GM23338 (cell line): ENCODE results near the gene SRCIN1. TPM values are rescaled to one million over a fixed set of nuclear protein-coding genes. Genes with fewer than 3 reads are reported as not detected.
"Not testable (repeated sequence)": the region's sequence is repeated elsewhere in the genome, so short reads cannot be mapped to it uniquely, and the experiment has no call there.

Source experiments
- ATAC-seq: fragments of 200-7000 bp; cut with Tn5 transposase; 3 replicates; pipeline ENCODE4 v1.9.1; 2020
- DNase-seq: peaks from one replicate; pipeline ENCODE4 v3.0.0-alpha.2; 2015; ENCODE audit warnings: low spot score
- H2AFZ ChIP-seq: fragments of 200-600 bp; sonication (generic); 2 replicates; pipeline ENCODE4 v1.8.0; 2016; ENCODE audit warnings: antibody characterized with exemption, mild to moderate bottlenecking, moderate library complexity
- H3F3A ChIP-seq: fragments of 200-600 bp; sonication (generic); replicated peaks from 2 replicates; pipeline ENCODE4 v1.8.0; 2017; ENCODE audit warnings: antibody characterized with exemption, mixed run types, low read depth
- H3K27ac ChIP-seq: fragments of 200-600 bp; sonication (generic); 2 replicates; pipeline ENCODE4 v1.6.1; 2016; ENCODE audit warnings: low read depth
- H3K27me3 ChIP-seq: fragments of 200-600 bp; sonication (generic); 2 replicates; pipeline ENCODE4 v1.8.0; 2016; ENCODE audit warnings: mild to moderate bottlenecking, mixed run types, moderate library complexity; ENCODE audit not compliant: insufficient read depth
- H3K36me3 ChIP-seq: fragments of 200-600 bp; sonication (generic); 2 replicates; pipeline ENCODE4 v1.8.0; 2016; ENCODE audit warnings: mild to moderate bottlenecking; ENCODE audit not compliant: insufficient read depth
- H3K4me1 ChIP-seq: fragments of 200-600 bp; sonication (generic); 2 replicates; pipeline ENCODE4 v1.8.0; 2016; ENCODE audit warnings: mild to moderate bottlenecking, moderate library complexity; ENCODE audit not compliant: insufficient read depth
- H3K4me2 ChIP-seq: fragments of 200-600 bp; sonication (generic); 2 replicates; pipeline ENCODE4 v1.7.1; 2017; ENCODE audit warnings: mixed run types
- H3K4me3 ChIP-seq: fragments of 200-600 bp; sonication (generic); 2 replicates; pipeline ENCODE4 v1.6.1; 2016; ENCODE audit warnings: mixed run types
- H3K79me2 ChIP-seq: fragments of 200-600 bp; sonication (generic); replicated peaks from 2 replicates; pipeline ENCODE4 v1.8.0; 2017; ENCODE audit warnings: mild to moderate bottlenecking; ENCODE audit not compliant: insufficient read depth
- H3K9me2 ChIP-seq: fragments of 200-600 bp; sonication (generic); 2 replicates; pipeline ENCODE4 v1.8.0; 2017; ENCODE audit not compliant: insufficient read depth
- H4K20me1 ChIP-seq: fragments of 200-600 bp; sonication (generic); replicated peaks from 2 replicates; pipeline ENCODE4 v1.8.0; 2017; ENCODE audit warnings: mild to moderate bottlenecking; ENCODE audit not compliant: insufficient read depth
- H3K27ac Mint-ChIP-seq: 2 replicates; pipeline ENCODE4 v1.8.0; 2020; ENCODE audit warnings: inconsistent platforms, mild to moderate bottlenecking, moderate library complexity, mixed read lengths
- H3K27me3 Mint-ChIP-seq: 3 replicates; pipeline ENCODE4 v1.8.0; 2022; ENCODE audit warnings: low read depth, mild to moderate bottlenecking, moderate library complexity, mixed read lengths, inconsistent platforms; ENCODE audit not compliant: insufficient read depth, poor library complexity
- H3K36me3 Mint-ChIP-seq: 3 replicates; pipeline ENCODE4 v1.8.0; 2021; ENCODE audit warnings: low read depth, mild to moderate bottlenecking, inconsistent platforms, moderate library complexity, mixed read lengths
- H3K4me1 Mint-ChIP-seq: 3 replicates; pipeline ENCODE4 v1.8.0; 2020; ENCODE audit warnings: mild to moderate bottlenecking, inconsistent platforms, mixed read lengths
- H3K4me3 Mint-ChIP-seq: 3 replicates; pipeline ENCODE4 v1.8.0; 2021; ENCODE audit warnings: moderate library complexity, mild to moderate bottlenecking, inconsistent platforms, mixed read lengths
- H3K9me3 Mint-ChIP-seq: 3 replicates; pipeline ENCODE4 v1.8.0; 2020; ENCODE audit warnings: moderate library complexity, mild to moderate bottlenecking, inconsistent platforms, mixed read lengths
- STAT1 ChIP-seq: IDR thresholded peaks from one replicate; pipeline ENCODE4 v1.6.1; 2016; ENCODE audit warnings: antibody characterized with exemption; ENCODE audit not compliant: unreplicated experiment
- polyA plus RNA-seq: library from polyadenylated mRNA; unstranded; fragments of >200 nt; fragmentation: Nextera tagmentation; extraction: Ambion mirVana; gene quantifications from 2 replicates; pipeline ENCODE4 v1.2.1, GENCODE V29; 2016
- total RNA-seq: library from RNA; depleted of rRNA; stranded (reverse); fragments of >200 nt; shearing (Covaris generic); gene quantifications from 2 replicates; pipeline ENCODE4 v1.2.3, GENCODE V29; 2014
- TF ChIP-seq, protein P1 (sequence below), 2 experiments: fragments of 200-600 bp in 1 of 2; sonication (generic) in 1 of 2; conservative IDR thresholded peaks; 2 replicates each; pipeline versions ENCODE4 v1.5.1 to v1.6.1; 2016 to 2017; ENCODE audit warnings: antibody characterized with exemption in 2 of 2, low read depth in 2 of 2, mild to moderate bottlenecking in 2 of 2, moderate library complexity in 1 of 2

The SRCIN1 gene
- total and polyA plus RNA-seq, 2 experiments from 2014 or later = 0.87 to 2.2 TPM

DNA sequence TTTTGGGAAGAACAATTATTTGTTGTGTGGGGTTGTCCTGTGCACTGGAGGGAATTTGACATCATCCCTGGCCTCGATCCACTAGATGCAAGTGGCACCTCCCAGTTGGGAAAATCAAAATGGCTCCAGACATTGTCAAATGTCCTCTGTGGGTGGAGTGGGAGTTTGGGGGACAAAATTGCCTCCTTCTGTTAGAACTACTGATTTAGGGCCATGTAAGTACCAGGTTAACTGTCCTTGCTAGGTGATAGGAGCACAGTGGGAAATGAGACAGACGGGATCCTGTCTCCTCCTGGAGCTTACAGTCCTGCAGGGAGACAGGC is 120.6 kb downstream of the SRCIN1 start:
- Histone ChIP-seq H3K79me2 (0 out of 2 replicates have a peak, but pooled peaks cover 6% of the 10 kb centered on the region), H4K20me1 (peaks cover 3% of the 10 kb centered on the region), H3F3A (0 out of 2 replicates have a peak, but pooled peaks cover 3% of the 10 kb centered on the region), H3K4me2 (no peak overlapping the region), H3K36me3 (0 out of 2 replicates have a peak, but pooled peaks cover 7% of the 10 kb centered on the region), H3K9me2 (no peaks in the 10 kb centered on the region), H3K27me3 (no peaks in the 10 kb centered on the region), H3K27ac (no peak overlapping the region), H2AFZ (no peak overlapping the region), H3K4me3 (no peak overlapping the region), H3K4me1 (no peaks in the 10 kb centered on the region)
- Mint-ChIP-seq H3K4me1 (peaks cover 23% of the 10 kb centered on the region), H3K27me3 (peaks cover 11% of the 10 kb centered on the region), H3K36me3 (peaks cover 74% of the 10 kb centered on the region), H3K9me3 (no peaks in the 10 kb centered on the region), H3K4me3 (no peak overlapping the region), H3K27ac (peak overlapping the region; percentile 61; the same call in 1 of the 2 replicates)
- ATAC-seq (no peak), DNase-seq (no peak)
- no peak for TF ChIP-seq STAT1
- TF ChIP-seq, protein P1, sequence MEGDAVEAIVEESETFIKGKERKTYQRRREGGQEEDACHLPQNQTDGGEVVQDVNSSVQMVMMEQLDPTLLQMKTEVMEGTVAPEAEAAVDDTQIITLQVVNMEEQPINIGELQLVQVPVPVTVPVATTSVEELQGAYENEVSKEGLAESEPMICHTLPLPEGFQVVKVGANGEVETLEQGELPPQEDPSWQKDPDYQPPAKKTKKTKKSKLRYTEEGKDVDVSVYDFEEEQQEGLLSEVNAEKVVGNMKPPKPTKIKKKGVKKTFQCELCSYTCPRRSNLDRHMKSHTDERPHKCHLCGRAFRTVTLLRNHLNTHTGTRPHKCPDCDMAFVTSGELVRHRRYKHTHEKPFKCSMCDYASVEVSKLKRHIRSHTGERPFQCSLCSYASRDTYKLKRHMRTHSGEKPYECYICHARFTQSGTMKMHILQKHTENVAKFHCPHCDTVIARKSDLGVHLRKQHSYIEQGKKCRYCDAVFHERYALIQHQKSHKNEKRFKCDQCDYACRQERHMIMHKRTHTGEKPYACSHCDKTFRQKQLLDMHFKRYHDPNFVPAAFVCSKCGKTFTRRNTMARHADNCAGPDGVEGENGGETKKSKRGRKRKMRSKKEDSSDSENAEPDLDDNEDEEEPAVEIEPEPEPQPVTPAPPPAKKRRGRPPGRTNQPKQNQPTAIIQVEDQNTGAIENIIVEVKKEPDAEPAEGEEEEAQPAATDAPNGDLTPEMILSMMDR (conservative IDR thresholded peaks at IDR 0.05; ENCODE audit: low read depth in 2 of 2) = peak in 1 of 2 experiments; percentile 6; a peak in 1 of 4 replicates

DNA sequence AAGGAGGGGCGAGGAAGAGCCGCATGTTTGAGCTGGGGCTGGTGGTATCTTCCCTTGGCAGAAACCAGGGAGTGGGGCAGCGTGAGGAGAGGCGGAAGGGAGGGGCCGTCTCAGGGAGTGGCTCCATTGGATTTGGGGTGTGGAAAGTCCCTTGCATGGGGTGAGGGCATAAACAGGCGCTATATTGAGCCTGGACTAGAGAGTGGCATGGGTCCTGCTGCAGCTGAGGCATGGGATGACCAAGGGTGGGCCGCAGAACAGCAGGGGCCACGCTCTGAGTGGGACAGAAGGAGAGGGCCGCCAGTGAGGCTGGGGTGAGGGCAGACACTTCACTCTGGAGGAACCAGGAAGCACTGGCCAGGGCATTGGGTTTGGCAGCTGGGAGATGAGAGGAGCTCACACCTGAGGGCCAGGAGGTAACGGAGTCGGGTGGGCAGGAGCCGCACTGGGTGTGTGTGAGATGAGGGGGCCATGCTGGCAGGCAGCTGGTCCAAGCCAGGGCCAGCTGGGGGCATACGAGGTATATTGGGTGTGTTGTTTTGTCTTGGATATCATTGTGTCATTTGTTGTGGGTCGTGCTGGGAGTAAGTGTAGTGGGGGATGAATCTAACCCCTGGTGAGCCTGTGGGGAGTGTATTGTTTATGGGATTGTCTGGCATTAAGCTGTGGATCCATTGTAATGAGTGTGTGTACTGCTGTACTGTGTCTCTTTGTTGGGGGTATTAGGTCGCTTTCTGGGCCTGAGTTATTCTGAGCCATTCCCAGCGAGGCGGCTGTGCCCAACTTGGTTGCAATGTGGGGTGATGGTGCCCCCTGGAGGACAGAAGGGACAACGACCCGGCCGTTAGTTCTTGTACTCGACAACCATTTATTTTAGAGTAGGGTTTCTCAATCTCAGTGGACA is 121.3 kb downstream of the SRCIN1 start:
- H3K27me3 ChIP-seq, H3K9me2 ChIP-seq, H3K4me2 ChIP-seq, H2AFZ ChIP-seq, H3K9me3 Mint-ChIP-seq, H4K20me1 ChIP-seq, H3K79me2 ChIP-seq, H3K4me3 Mint-ChIP-seq, H3K36me3 ChIP-seq, H3K4me1 ChIP-seq, H3K27ac ChIP-seq, H3K4me3 ChIP-seq, H3F3A ChIP-seq: not testable (repeated sequence)
- ATAC-seq (peak; percentile 97), DNase-seq (peak; percentile 83)
- Mint-ChIP-seq H3K27ac (peak overlapping the region; percentile 61), H3K27me3 (peaks cover 11% of the 10 kb centered on the region), H3K36me3 (peaks cover 72% of the 10 kb centered on the region), H3K4me1 (peaks cover 23% of the 10 kb centered on the region)
- TF ChIP-seq, protein P1 (conservative IDR thresholded peaks at IDR 0.05; ENCODE audit: low read depth in 2 of 2) = peak; percentile 77 to 86

DNA sequence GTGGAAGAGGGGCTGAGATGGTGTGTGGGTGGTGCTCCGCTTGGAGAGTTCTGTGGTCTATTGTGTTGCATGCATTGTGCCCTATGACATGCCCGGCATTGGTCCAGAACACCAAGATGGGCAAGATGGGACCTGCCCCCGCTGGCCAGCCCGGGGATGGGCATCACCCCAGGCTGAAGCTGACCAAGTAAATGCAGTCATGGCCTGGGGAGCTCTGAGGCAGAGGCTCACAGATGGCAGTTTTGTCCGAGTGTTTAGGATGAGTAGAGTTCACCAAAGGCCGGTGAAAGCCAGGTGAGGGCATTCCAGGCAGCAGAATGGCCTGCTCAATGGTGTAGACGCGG is 123.1 kb downstream of the SRCIN1 start:
- not testable (repeated sequence) for H3K9me3 Mint-ChIP-seq, H3K36me3 ChIP-seq, H3K79me2 ChIP-seq, H3K9me2 ChIP-seq, H4K20me1 ChIP-seq, H3K27me3 ChIP-seq, H3K4me3 ChIP-seq, H3K4me2 ChIP-seq, H3K27ac Mint-ChIP-seq, ATAC-seq, H3K4me1 ChIP-seq, DNase-seq, H3F3A ChIP-seq, H2AFZ ChIP-seq, H3K4me3 Mint-ChIP-seq
- Mint-ChIP-seq H3K36me3 (peaks cover 76% of the 10 kb centered on the region), H3K27me3 (peaks cover 11% of the 10 kb centered on the region), H3K4me1 (peaks cover 21% of the 10 kb centered on the region)
- H3K27ac ChIP-seq = 0 out of 2 replicates have a peak overlapping the region, but pooled peaks have one; percentile 26

DNA sequence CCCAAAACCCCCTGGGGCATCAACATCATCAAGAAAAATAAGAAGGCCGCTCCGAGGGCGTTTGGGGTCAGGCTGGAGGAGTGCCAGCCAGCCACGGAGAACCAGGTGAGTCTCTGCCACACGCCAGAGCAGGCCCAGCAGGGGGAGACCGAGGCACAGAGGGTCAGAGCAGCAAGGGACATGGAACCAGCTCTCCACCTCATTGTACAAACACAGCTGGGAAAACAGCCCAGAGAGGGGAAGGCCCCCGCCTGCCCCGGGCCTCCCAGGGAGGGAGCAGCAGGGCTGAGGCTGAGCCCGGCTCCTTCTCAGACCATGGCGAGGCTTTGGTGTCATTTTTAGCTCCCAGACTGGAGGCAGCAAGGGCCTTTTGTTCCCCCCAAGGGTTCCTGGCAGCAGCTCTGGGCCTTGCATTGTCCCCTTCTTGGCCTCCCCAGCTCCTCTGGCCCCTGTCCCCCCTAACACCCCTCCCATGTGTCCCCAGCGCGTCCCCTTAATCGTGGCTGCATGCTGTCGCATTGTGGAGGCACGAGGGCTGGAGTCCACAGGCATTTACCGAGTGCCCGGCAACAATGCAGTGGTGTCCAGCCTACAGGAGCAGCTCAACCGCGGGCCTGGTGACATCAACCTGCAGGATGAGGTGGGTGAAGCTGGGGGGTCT is 123.6 kb downstream of the SRCIN1 start:
- H3K4me3 ChIP-seq, H3K79me2 ChIP-seq, DNase-seq, H3K4me2 ChIP-seq, H3K9me3 Mint-ChIP-seq, H2AFZ ChIP-seq, H3K27ac Mint-ChIP-seq, ATAC-seq, H3K4me1 ChIP-seq, H4K20me1 ChIP-seq, H3K27ac ChIP-seq, H3K4me3 Mint-ChIP-seq, H3K36me3 ChIP-seq, H3K9me2 ChIP-seq, H3K27me3 ChIP-seq, H3F3A ChIP-seq: not testable (repeated sequence)
- Mint-ChIP-seq H3K27me3 (peaks cover 11% of the 10 kb centered on the region), H3K4me1 (peaks cover 21% of the 10 kb centered on the region), H3K36me3 (peaks cover 74% of the 10 kb centered on the region)
